HepG2 (cell line): ENCODE results near the gene PCNA. TPM values are rescaled to one million over a fixed set of nuclear protein-coding genes. Genes with fewer than 3 reads are reported as not detected.

Experiments
- SAP130 ChIP-seq: IDR thresholded peaks from 2 replicates; pipeline ENCODE4 v1.6.1; 2016; ENCODE audit warnings: low read depth
- SP2 ChIP-seq: sonication (generic); formaldehyde crosslinking; IDR thresholded peaks from 2 replicates; pipeline ENCODE4 v1.5.1; 2020; ENCODE audit warnings: mild to moderate bottlenecking, missing genetic modification reagents
- ZEB1 ChIP-seq: IDR thresholded peaks from 2 replicates; pipeline ENCODE4 v1.6.1; 2012; ENCODE audit warnings: mild to moderate bottlenecking, low read depth, inconsistent platforms; ENCODE audit not compliant: insufficient replicate concordance
- ZKSCAN1 ChIP-seq: fragments of 150-350 bp; IDR thresholded peaks from 2 replicates; pipeline ENCODE4 v1.6.1; 2014; ENCODE audit warnings: low read length
- ZNF550 ChIP-seq: sonication (generic); formaldehyde crosslinking; IDR thresholded peaks from 2 replicates; pipeline ENCODE4 v1.4.0; 2020; ENCODE audit warnings: mild to moderate bottlenecking, missing genetic modification reagents, borderline replicate concordance
- ZNF572 ChIP-seq: sonication (generic); formaldehyde crosslinking; IDR thresholded peaks from 2 replicates; pipeline ENCODE4 v1.5.1; 2020; ENCODE audit warnings: mild to moderate bottlenecking, missing genetic modification reagents
- ZNF605 ChIP-seq: sonication (generic); formaldehyde crosslinking; IDR thresholded peaks from 2 replicates; pipeline ENCODE4 v1.8.0; 2022; ENCODE audit warnings: mild to moderate bottlenecking, missing genetic modification reagents
- ZNF781 ChIP-seq: sonication (generic); formaldehyde crosslinking; IDR thresholded peaks from 2 replicates; pipeline ENCODE4 v1.5.1; 2020; ENCODE audit warnings: borderline replicate concordance, mild to moderate bottlenecking, missing genetic modification reagents; ENCODE audit errors: not compliant biosample characterization
- ZSCAN21 ChIP-seq: sonication (generic); formaldehyde crosslinking; IDR thresholded peaks from 2 replicates; pipeline ENCODE4 v1.8.0; 2022; ENCODE audit warnings: mild to moderate bottlenecking, missing genetic modification reagents, moderate library complexity, borderline replicate concordance
- polyA plus RNA-seq, 8 experiments: library from polyadenylated mRNA; depleted of rRNA in 3 of 8; stranded (reverse) in 7 of 8; unstranded in 1 of 8; fragments of >200 nt; fragmentation: Illumina TruSeq in 4 of 8; extraction: Trizol in 4 of 8; gene quantifications; 2 replicates each; pipeline versions ENCODE4 v1.2.1 to v1.2.3, GENCODE V29; 2011 to 2016; ENCODE audit warnings: low read depth in 4 of 8, missing spikeins in 1 of 8, mixed read lengths in 1 of 8; ENCODE audit not compliant: insufficient read depth in 1 of 8
- total RNA-seq, 5 experiments: library from RNA; depleted of rRNA; stranded (reverse); fragments of >200 nt; fragmentation: Illumina TruSeq; extraction: Trizol; gene quantifications; 2 replicates each; pipeline ENCODE4 v1.2.3, GENCODE V29; 2016; ENCODE audit warnings: low read depth in 1 of 5
- TF ChIP-seq, protein P1 (sequence below): sonication (generic); formaldehyde crosslinking; IDR thresholded peaks from 2 replicates; pipeline ENCODE4 v1.8.0; 2022; ENCODE audit warnings: missing genetic modification reagents, mild to moderate bottlenecking, moderate library complexity, borderline replicate concordance
- TF ChIP-seq, protein P2 (sequence below): sonication (generic); formaldehyde crosslinking; IDR thresholded peaks from 2 replicates; pipeline ENCODE4 v1.4.0; 2020; ENCODE audit warnings: mild to moderate bottlenecking, missing genetic modification reagents, borderline replicate concordance
- TF ChIP-seq, protein P3 (sequence below): sonication (generic); formaldehyde crosslinking; IDR thresholded peaks from 2 replicates; pipeline ENCODE4 v1.8.0; 2022; ENCODE audit warnings: low read depth, missing genetic modification reagents
- TF ChIP-seq, protein P4 (sequence below): sonication (generic); formaldehyde crosslinking; IDR thresholded peaks from 2 replicates; pipeline ENCODE4 v1.9.0; 2021; ENCODE audit warnings: missing genetic modification reagents, borderline replicate concordance
- TF ChIP-seq, protein P5 (sequence below): sonication (generic); formaldehyde crosslinking; IDR thresholded peaks from 2 replicates; pipeline ENCODE4 v1.5.0; 2020; ENCODE audit warnings: mild to moderate bottlenecking, missing genetic modification reagents, borderline replicate concordance
- TF ChIP-seq, protein P6 (sequence below): sonication (generic); formaldehyde crosslinking; IDR thresholded peaks from 2 replicates; pipeline ENCODE4 v1.9.0; 2021; ENCODE audit warnings: missing genetic modification reagents, mild to moderate bottlenecking, borderline replicate concordance

PCNA gene
- total and polyA plus RNA-seq, 2 of the 13 experiments (the other 11 are each of a cell fraction or from before 2014, with no cell fraction given): 229 to 655 TPM

DNA sequence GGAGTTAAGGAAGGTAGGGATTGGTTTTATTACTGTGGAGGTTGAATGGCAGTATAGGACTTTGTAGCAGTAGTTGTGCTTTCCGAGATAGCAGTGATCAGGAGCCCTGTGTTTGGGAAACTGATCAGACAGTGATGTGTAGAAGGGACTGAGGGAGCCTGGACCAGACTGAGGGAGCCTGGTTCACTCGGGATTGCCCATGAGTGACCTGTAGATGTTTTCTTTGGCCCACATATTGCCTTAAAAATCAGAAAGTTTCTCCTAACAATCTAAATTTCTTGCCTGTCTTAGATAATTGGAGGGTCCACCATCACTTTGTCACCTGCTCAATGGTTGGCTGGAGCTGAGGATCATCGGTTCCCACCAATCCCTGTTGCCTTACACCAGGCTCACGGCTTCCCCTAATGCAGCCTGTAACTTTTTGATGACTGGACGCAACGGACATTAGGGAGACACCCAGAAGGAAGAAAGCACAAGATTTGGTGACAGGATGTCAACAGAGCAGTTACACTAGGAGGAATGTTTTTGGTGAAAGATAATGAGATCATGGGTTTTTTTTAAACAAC lies 8.2 kb upstream of the PCNA start (continued):
- TF ChIP-seq, protein P1, sequence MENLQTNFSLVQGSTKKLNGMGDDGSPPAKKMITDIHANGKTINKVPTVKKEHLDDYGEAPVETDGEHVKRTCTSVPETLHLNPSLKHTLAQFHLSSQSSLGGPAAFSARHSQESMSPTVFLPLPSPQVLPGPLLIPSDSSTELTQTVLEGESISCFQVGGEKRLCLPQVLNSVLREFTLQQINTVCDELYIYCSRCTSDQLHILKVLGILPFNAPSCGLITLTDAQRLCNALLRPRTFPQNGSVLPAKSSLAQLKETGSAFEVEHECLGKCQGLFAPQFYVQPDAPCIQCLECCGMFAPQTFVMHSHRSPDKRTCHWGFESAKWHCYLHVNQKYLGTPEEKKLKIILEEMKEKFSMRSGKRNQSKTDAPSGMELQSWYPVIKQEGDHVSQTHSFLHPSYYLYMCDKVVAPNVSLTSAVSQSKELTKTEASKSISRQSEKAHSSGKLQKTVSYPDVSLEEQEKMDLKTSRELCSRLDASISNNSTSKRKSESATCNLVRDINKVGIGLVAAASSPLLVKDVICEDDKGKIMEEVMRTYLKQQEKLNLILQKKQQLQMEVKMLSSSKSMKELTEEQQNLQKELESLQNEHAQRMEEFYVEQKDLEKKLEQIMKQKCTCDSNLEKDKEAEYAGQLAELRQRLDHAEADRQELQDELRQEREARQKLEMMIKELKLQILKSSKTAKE: no peak
- TF ChIP-seq ZNF781 (CRISPR knock-in tag) (no peak), ZNF550 (no peak), SP2 (no peak), ZNF572 (CRISPR knock-in tag) (no peak), ZNF605 (CRISPR knock-in tag) (peak; percentile 29; the same call in 1 of the 2 replicates), ZKSCAN1 (no peak), ZSCAN21 (CRISPR knock-in tag) (no peak), ZEB1 (no peak), SAP130 (CRISPR knock-in tag) (no peak)
- TF ChIP-seq, protein P2, sequence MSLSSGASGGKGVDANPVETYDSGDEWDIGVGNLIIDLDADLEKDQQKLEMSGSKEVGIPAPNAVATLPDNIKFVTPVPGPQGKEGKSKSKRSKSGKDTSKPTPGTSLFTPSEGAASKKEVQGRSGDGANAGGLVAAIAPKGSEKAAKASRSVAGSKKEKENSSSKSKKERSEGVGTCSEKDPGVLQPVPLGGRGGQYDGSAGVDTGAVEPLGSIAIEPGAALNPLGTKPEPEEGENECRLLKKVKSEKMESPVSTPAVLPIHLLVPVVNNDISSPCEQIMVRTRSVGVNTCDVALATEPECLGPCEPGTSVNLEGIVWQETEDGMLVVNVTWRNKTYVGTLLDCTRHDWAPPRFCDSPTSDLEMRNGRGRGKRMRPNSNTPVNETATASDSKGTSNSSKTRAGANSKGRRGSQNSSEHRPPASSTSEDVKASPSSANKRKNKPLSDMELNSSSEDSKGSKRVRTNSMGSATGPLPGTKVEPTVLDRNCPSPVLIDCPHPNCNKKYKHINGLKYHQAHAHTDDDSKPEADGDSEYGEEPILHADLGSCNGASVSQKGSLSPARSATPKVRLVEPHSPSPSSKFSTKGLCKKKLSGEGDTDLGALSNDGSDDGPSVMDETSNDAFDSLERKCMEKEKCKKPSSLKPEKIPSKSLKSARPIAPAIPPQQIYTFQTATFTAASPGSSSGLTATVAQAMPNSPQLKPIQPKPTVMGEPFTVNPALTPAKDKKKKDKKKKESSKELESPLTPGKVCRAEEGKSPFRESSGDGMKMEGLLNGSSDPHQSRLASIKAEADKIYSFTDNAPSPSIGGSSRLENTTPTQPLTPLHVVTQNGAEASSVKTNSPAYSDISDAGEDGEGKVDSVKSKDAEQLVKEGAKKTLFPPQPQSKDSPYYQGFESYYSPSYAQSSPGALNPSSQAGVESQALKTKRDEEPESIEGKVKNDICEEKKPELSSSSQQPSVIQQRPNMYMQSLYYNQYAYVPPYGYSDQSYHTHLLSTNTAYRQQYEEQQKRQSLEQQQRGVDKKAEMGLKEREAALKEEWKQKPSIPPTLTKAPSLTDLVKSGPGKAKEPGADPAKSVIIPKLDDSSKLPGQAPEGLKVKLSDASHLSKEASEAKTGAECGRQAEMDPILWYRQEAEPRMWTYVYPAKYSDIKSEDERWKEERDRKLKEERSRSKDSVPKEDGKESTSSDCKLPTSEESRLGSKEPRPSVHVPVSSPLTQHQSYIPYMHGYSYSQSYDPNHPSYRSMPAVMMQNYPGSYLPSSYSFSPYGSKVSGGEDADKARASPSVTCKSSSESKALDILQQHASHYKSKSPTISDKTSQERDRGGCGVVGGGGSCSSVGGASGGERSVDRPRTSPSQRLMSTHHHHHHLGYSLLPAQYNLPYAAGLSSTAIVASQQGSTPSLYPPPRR (CRISPR knock-in tag): no peak
- TF ChIP-seq, protein P3, sequence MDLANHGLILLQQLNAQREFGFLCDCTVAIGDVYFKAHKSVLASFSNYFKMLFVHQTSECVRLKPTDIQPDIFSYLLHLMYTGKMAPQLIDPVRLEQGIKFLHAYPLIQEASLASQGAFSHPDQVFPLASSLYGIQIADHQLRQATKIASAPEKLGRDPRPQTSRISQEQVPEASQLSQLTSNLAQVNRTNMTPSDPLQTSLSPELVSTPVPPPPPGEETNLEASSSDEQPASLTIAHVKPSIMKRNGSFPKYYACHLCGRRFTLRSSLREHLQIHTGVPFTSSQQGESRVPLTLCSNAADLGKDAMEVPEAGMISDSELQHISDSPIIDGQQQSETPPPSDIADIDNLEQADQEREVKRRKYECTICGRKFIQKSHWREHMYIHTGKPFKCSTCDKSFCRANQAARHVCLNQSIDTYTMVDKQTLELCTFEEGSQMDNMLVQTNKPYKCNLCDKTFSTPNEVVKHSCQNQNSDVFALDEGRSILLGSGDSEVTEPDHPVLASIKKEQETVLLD (CRISPR knock-in tag): no peak; the same call in 1 of the 2 replicates
- TF ChIP-seq, protein P4, sequence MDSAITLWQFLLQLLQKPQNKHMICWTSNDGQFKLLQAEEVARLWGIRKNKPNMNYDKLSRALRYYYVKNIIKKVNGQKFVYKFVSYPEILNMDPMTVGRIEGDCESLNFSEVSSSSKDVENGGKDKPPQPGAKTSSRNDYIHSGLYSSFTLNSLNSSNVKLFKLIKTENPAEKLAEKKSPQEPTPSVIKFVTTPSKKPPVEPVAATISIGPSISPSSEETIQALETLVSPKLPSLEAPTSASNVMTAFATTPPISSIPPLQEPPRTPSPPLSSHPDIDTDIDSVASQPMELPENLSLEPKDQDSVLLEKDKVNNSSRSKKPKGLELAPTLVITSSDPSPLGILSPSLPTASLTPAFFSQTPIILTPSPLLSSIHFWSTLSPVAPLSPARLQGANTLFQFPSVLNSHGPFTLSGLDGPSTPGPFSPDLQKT (CRISPR knock-in tag): no peak
- TF ChIP-seq, protein P5, sequence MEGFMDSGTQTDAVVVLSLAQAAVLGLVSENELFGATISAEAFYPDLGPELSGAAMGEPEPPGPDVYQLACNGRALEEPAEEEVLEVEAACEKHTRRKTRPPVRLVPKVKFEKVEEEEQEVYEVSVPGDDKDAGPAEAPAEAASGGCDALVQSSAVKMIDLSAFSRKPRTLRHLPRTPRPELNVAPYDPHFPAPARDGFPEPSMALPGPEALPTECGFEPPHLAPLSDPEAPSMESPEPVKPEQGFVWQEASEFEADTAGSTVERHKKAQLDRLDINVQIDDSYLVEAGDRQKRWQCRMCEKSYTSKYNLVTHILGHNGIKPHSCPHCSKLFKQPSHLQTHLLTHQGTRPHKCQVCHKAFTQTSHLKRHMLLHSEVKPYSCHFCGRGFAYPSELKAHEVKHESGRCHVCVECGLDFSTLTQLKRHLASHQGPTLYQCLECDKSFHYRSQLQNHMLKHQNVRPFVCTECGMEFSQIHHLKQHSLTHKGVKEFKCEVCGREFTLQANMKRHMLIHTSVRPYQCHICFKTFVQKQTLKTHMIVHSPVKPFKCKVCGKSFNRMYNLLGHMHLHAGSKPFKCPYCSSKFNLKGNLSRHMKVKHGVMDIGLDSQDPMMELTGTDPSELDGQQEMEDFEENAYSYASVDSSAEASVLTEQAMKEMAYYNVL (CRISPR knock-in tag): peak; percentile 14; the same call in 1 of the 2 replicates
- TF ChIP-seq, protein P6, sequence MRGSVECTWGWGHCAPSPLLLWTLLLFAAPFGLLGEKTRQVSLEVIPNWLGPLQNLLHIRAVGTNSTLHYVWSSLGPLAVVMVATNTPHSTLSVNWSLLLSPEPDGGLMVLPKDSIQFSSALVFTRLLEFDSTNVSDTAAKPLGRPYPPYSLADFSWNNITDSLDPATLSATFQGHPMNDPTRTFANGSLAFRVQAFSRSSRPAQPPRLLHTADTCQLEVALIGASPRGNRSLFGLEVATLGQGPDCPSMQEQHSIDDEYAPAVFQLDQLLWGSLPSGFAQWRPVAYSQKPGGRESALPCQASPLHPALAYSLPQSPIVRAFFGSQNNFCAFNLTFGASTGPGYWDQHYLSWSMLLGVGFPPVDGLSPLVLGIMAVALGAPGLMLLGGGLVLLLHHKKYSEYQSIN: no peak
